Endothelial cell (in vitro differentiated cells): ENCODE results near the gene KCTD11. TPM values are rescaled to one million over a fixed set of nuclear protein-coding genes. Genes with fewer than 3 reads are reported as not detected.
"Not testable (repeated sequence)": the region's sequence is repeated elsewhere in the genome, so short reads cannot be mapped to it uniquely, and the experiment has no call there.

Source experiments
- DNase-seq: peaks from one replicate; pipeline ENCODE4 v3.0.0; 2021; ENCODE audit warnings: low spot score
- H3K27ac Mint-ChIP-seq: one replicate; pipeline ENCODE4 v1.8.0; 2021; ENCODE audit warnings: mixed read lengths, inconsistent platforms; ENCODE audit not compliant: unreplicated experiment
- H3K27me3 Mint-ChIP-seq: one replicate; pipeline ENCODE4 v1.8.0; 2021; ENCODE audit warnings: mild to moderate bottlenecking, moderate library complexity, mixed read lengths, inconsistent platforms; ENCODE audit not compliant: unreplicated experiment
- H3K36me3 Mint-ChIP-seq: one replicate; pipeline ENCODE4 v1.8.0; 2021; ENCODE audit warnings: mild to moderate bottlenecking, low read depth, mixed read lengths, inconsistent platforms; ENCODE audit not compliant: unreplicated experiment
- H3K4me1 Mint-ChIP-seq: one replicate; pipeline ENCODE4 v1.8.0; 2021; ENCODE audit warnings: mild to moderate bottlenecking, mixed read lengths, inconsistent platforms; ENCODE audit not compliant: unreplicated experiment
- H3K4me3 Mint-ChIP-seq: one replicate; pipeline ENCODE4 v1.8.0; 2021; ENCODE audit warnings: mild to moderate bottlenecking, mixed read lengths, inconsistent platforms; ENCODE audit not compliant: unreplicated experiment
- H3K9me3 Mint-ChIP-seq: one replicate; pipeline ENCODE4 v1.8.0; 2021; ENCODE audit warnings: mixed read lengths, inconsistent platforms; ENCODE audit not compliant: unreplicated experiment
- CTCF ChIP-seq: fragments of 200-600 bp; sonication (generic); IDR thresholded peaks from one replicate; pipeline ENCODE4 v1.5.0; 2021; ENCODE audit warnings: antibody characterized with exemption; ENCODE audit not compliant: unreplicated experiment
- total RNA-seq: library from RNA; stranded (reverse); fragmentation: NEBNext Ultra II Directional; extraction: Animal tissue kit (Norgen Biotek cat#: 25700); gene quantifications from one replicate; pipeline ENCODE4 v1.2.1, GENCODE V29; 2021; ENCODE audit not compliant: unreplicated experiment

KCTD11 gene
- total RNA-seq, 1 donor from 2014 or later: 4.8 TPM

GRCh38 chr17:7367918-7368598, 16.1 kb downstream of the KCTD11 start:
- Mint-ChIP-seq H3K9me3 (no peaks in the 10 kb centered on the region), H3K4me3 (no peak overlapping the region), H3K36me3 (no peaks in the 10 kb centered on the region), H3K27ac (peak overlapping the region; percentile 48), H3K4me1 (no peaks in the 10 kb centered on the region), H3K27me3 (peaks cover 2% of the 10 kb centered on the region)
- no peak for TF ChIP-seq CTCF
- no peak for DNase-seq

- DNase-seq, H3K36me3 Mint-ChIP-seq, H3K4me3 Mint-ChIP-seq, H3K9me3 Mint-ChIP-seq, H3K27me3 Mint-ChIP-seq, H3K4me1 Mint-ChIP-seq, H3K27ac Mint-ChIP-seq: not testable (repeated sequence)
These were observed 16.6 kb downstream of the KCTD11 start for GRCh38 chr17:7368599-7368994.

DNA sequence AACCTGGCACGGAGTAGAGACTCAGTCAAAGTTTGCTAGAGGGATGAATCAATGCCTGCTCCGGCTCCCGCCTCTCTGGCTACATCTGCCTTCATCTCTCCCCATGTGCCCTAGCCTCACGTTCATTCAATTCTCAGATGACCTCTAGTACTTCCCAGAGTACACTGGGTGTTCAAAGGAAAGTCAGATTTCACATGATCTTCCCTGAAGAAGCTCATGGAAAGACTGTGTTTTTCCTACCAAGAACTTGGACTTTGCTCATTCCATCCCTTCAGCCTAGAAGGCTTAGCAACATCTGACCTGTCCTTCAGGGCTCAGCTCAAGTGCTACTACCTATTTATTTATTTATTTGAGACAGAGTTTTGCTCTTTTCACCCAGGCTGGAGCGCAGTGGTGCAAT, 17.9 kb downstream of the KCTD11 start:
- Mint-ChIP-seq H3K4me3 (no peak overlapping the region), H3K27ac (no peak overlapping the region), H3K27me3 (peaks cover 2% of the 10 kb centered on the region), H3K36me3 (no peaks in the 10 kb centered on the region), H3K9me3 (no peaks in the 10 kb centered on the region), H3K4me1 (no peaks in the 10 kb centered on the region)
- DNase-seq: no peak
- TF ChIP-seq CTCF: no peak

- Mint-ChIP-seq H3K27me3 (peaks cover 2% of the 10 kb centered on the region), H3K4me1 (no peaks in the 10 kb centered on the region), H3K4me3 (no peak overlapping the region), H3K27ac (no peak overlapping the region), H3K36me3 (no peaks in the 10 kb centered on the region), H3K9me3 (no peaks in the 10 kb centered on the region)
- TF ChIP-seq CTCF: no peak
- DNase-seq: no peak
These were observed 18.9 kb downstream of the KCTD11 start for GRCh38 chr17:7370853-7371252.

DNA sequence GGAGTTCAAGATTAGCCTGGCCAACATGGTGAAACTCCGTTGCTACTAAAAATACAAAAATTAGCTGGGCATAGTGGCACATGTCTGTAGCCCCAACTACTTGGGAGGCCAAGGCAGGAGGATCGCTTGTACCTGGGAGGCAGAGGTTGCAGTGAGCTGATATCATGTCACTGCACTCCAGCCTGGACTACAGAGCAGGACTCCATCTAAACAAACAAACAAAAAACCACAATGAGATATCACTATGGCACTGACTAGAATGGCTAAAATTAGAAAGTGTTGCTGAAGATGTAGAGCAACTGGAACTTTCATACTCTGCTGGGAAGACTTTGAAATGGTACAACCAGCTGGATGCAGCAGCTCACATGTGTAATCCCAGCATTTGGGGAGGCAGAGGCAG, 22.4 kb downstream of the KCTD11 start:
- Mint-ChIP-seq H3K27me3 (peaks cover 2% of the 10 kb centered on the region), H3K4me3 (no peak overlapping the region)
- TF ChIP-seq CTCF: no peak

More for the DNA sequence above, 22.4 kb downstream of the KCTD11 start:
- Mint-ChIP-seq H3K36me3 (peaks cover 1% of the 10 kb centered on the region), H3K4me1 (no peaks in the 10 kb centered on the region), H3K9me3 (no peaks in the 10 kb centered on the region), H3K27ac (no peak overlapping the region)
- DNase-seq: no peak
